Stimulated activated CD4-positive, alpha-beta T cell treated with anti-CD3 and anti-CD28 coated beads, Interleukin-15, amount 100 ng/mL, for 48 hours (primary cell): ENCODE measurements around the gene MAP3K7CL.
"Not testable (repeated sequence)": the region's sequence is repeated elsewhere in the genome, so short reads cannot be mapped to it uniquely, and the experiment has no call there.

Experiments used
- DNase-seq, 2 donors: peaks; one replicate each; pipeline ENCODE4 v3.0.0-alpha.2; 2020; ENCODE audit warnings: low read depth in 2 of 2

The MAP3K7CL gene

DNA sequence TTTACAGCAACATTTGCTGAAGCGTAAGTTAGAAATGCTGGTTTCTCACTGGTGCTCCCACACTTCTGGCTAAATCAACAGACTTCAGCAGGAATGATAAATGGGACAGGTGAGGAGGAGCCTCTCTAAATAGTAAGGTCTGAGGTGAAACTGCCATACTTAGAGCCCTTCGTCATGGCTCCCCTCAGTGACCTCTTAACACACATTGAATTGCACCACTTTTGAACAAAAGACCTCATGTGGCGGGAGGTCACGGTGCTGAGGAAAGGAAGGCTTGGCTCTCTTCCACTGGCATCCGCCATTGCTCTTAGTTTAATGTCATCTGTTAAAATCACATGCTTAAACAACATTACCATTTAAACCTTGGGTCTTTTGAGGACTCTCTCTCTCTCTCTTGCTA is 3.4 kb downstream of the MAP3K7CL start:
- DNase-seq, result no peak

DNA sequence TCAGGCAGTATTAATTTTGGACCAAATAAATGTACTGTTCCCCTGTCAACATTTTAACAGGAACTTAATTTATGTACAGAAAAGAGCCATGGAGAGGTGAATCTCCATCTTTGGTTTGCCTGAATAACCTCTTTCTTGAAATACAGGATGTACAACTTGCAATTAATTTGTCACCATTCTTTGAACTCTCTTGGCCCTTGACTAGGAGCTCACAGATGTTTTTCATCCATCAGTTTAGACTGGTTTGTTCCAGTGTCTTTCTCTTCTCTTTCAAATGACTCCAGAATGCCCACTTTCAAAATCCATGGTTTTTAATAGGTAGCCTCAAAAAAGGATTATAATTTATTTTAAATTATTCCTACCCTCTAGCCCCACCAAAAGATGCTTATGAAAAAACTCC is 5.0 kb downstream of the MAP3K7CL start:
- DNase-seq, result no peak

DNA sequence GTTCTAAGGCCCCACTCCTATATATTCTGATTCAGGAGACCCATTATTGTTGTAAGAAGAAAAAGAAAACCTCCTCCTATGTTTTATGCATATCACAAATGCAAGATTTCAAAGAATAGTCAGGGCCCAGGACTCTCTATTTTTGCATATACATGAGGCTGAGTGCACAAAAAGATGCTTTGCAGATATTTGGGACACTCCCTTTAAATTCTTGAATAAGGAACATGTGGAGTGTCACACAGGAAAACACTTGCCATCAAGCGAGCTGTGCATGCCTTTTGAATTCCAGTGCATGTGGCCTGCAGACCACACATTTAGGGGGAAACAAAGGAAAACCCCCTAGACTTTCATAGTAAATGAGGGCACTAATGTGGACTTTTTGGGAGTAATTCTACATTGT is 5.6 kb downstream of the MAP3K7CL start:
- DNase-seq, result no peak

- no peak for DNase-seq
Observed at GRCh38 chr21:29144736-29145353, 14.4 kb downstream of the MAP3K7CL start.

- no peak for DNase-seq
Observed at GRCh38 chr21:29145354-29145782, 14.9 kb downstream of the MAP3K7CL start.

DNA sequence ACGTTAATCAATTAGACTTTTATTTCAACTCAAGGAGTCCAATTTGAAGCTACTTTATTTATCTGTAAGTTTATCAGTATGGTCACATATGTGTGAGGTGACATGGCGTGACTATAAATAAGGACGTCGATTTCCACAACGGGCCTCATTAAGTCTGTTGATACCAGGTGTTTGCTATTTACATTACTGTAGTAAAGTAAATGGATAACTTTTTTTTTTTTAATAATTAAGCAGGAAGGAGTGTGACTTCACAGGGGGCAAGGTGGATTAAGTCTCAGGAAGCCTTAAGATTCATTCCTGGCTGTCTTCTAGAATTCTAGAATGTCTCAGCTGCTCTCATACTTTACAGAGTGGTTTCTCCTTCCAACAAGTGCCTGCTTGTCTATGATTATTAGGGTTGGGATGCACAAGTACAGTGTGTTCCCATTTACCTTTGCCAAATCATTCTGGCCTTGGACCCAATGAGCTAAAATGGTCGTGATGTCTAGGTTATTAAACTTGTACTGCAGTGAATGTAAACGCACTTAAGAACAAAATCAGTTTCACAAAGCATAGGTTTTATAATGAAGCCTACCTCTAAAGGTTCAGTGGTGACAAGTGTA is 15.5 kb downstream of the MAP3K7CL start:
- no peak for DNase-seq

GRCh38 chr21:29146726-29147125 is 16.3 kb downstream of the MAP3K7CL start:
- DNase-seq, result no peak

- DNase-seq, result no peak
Observed at GRCh38 chr21:29148530-29148929, 18.1 kb downstream of the MAP3K7CL start.

- DNase-seq, result no peak
Observed at GRCh38 chr21:29149808-29150425, 19.5 kb downstream of the MAP3K7CL start.

GRCh38 chr21:29151931-29152330 is 21.5 kb downstream of the MAP3K7CL start:
- DNase-seq, result no peak

GRCh38 chr21:29152916-29153315 is 22.5 kb downstream of the MAP3K7CL start:
- DNase-seq, result no peak

DNA sequence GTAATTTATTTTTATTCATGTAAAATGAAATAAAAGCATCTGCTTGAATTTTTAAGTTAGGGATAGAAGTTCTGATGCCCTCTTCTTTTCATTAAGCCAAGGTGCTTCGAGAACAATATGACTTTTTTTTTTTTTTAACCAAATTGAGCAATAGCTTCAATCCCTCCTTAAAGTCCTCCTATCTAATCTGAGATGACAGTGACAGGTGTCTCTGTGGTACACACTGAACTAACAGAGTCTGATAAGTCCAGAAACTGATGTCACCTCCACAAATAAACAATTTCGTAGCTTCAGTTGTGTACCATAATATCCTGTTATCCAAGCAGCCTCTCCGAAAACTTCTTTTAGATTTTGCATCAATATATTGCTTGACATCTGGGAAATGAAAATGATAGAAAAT is 23.8 kb downstream of the MAP3K7CL start:
- DNase-seq, result no peak

- no peak for DNase-seq
Observed at GRCh38 chr21:29155118-29155932, 24.9 kb downstream of the MAP3K7CL start.

DNA sequence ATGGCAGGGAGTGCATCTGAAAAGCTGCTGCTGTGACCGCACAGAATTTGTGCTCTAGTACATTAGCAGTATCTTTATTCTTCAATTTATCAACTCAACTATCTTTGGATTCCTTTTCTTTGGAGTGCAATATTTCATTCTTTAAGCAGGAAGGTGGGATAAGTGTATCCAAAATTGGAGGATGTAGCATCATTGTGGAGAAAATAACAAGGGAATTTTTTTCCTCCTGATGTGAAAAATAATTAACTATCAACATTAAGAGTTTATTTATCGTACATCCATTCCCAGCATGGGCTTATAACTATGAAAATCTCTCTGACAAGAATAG is 25.5 kb downstream of the MAP3K7CL start:
- no peak for DNase-seq

DNA sequence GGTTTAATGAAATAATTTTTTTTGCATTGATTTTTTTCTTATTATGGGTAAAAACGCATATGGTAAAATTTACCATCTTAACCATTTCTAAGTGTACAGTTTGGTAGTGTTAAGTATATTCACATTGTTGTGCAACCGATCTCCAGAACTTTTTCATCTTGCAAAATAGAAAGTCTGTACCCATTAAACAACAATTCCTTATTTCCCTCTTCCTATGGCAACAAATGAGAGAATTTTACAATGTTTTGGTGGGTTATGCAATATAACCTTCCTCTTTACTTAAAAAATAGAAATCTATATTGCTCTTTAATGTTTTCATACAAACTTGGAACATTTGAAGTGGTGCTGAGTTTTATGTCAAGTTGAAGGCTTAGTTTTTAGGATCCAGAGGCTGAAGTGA is 26.6 kb downstream of the MAP3K7CL start:
- DNase-seq, result no peak

DNA sequence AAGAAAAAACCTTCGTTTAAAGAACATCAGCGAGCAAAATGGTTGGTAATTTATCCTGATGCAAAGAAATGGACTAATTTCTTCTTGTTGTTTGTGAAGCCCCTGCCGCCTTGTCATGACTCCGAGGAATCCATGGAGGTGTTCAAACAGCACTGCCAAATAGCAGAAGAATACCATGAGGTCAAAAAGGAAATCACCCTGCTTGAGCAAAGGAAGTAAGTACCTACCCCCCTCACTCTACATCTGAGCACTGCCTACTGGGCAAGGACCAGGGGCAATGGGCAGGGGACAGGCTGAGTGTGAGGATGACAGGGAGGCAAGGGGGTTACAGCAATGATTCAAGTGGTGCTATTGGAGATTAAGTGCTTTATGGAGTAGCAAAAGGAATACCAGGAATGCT is 29.4 kb downstream of the MAP3K7CL start:
- DNase-seq, result no peak

GRCh38 chr21:29162825-29163224 is 32.4 kb downstream of the MAP3K7CL start:
- DNase-seq, result not testable (repeated sequence)

DNA sequence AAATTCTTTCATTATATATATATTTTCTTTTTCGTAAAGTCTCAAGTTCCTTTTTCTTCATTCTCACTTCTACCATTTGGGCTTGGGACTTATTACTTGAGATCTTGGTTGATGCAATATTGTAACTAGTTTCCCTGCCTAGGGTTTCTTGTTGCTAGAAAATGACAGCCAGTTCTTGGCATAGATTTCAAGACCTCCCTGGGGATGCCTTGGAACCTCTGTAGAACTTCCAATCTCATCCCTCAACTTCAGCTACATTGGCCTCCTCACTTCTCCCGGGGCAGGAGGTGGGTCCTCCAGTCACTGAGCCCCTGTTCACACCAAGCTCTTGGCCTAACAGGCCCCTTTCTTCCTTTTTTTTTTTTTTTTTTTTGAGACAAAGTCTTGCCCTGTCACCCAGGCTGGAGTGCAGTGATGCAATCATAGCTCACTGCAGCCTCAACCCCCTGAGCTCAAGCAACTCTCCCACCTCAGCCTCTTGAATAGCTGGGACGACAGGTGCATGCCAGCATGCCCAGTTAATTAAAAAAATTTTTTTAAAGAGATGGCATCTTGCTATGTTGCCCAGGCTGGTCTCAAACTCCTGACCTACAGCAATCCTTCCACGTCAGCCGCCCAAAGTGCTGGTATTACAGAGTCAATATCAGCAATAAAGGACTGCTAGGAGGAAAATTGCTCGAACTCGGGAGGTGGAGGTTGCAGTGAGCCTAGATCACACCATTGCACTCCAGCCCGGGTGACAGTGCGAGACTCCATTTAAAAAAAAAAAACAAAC is 33.1 kb downstream of the MAP3K7CL start:
- DNase-seq, result no peak

GRCh38 chr21:29164323-29164942 is 34.0 kb downstream of the MAP3K7CL start:
- DNase-seq, result no peak

GRCh38 chr21:29166323-29166722 is 35.9 kb downstream of the MAP3K7CL start:
- no peak for DNase-seq

- no peak for DNase-seq
Observed at GRCh38 chr21:29166853-29167252, 36.4 kb downstream of the MAP3K7CL start.
